Measurements from ENCODE around the gene BEX3.
"Not testable (repeated sequence)": the region's sequence is repeated elsewhere in the genome, so short reads cannot be mapped to it uniquely, and the experiment has no call there.

The BEX3 gene

GRCh38 chrX:103382877-103383276 is 6.5 kb downstream of the BEX3 start:
- DNase-seq (ENCODE audit: low spot score): no peak

- no peak for DNase-seq (ENCODE audit: low spot score)
These were observed 8.3 kb downstream of the BEX3 start for GRCh38 chrX:103384672-103385071.

- DNase-seq (ENCODE audit: low spot score): not testable (repeated sequence)
These were observed 9.0 kb downstream of the BEX3 start for GRCh38 chrX:103385283-103385830.

GRCh38 chrX:103386332-103386731 is 10.0 kb downstream of the BEX3 start:
- DNase-seq (ENCODE audit: low spot score): no peak

GRCh38 chrX:103393487-103393886 is 17.1 kb downstream of the BEX3 start:
- DNase-seq (ENCODE audit: low spot score): no peak

GRCh38 chrX:103396186-103396585 is 19.8 kb downstream of the BEX3 start:
- no peak for DNase-seq (ENCODE audit: low spot score)

GRCh38 chrX:103396660-103397059 is 20.3 kb downstream of the BEX3 start:
- DNase-seq (ENCODE audit: low spot score): no peak

- DNase-seq (ENCODE audit: low spot score): no peak
These were observed 21.4 kb downstream of the BEX3 start for GRCh38 chrX:103397707-103398106.

- no peak for DNase-seq (ENCODE audit: low spot score)
These were observed 22.1 kb downstream of the BEX3 start for GRCh38 chrX:103398421-103398864.

- no peak for DNase-seq (ENCODE audit: low spot score)
These were observed 23.4 kb downstream of the BEX3 start for GRCh38 chrX:103399744-103400143.

GRCh38 chrX:103400931-103401330 is 24.6 kb downstream of the BEX3 start:
- DNase-seq (ENCODE audit: low spot score): no peak

GRCh38 chrX:103404231-103405008 is 28.1 kb downstream of the BEX3 start:
- peak; percentile 86 for DNase-seq (ENCODE audit: low spot score)

- DNase-seq (ENCODE audit: low spot score): no peak
These were observed 28.6 kb downstream of the BEX3 start for GRCh38 chrX:103405009-103405333.

- DNase-seq (ENCODE audit: low spot score): no peak
These were observed 29.9 kb downstream of the BEX3 start for GRCh38 chrX:103406256-103406655.

GRCh38 chrX:103407776-103408175 is 31.4 kb downstream of the BEX3 start:
- DNase-seq (ENCODE audit: low spot score): no peak

GRCh38 chrX:103411721-103412120 is 35.4 kb downstream of the BEX3 start:
- DNase-seq (ENCODE audit: low spot score): not testable (repeated sequence)

- no peak for DNase-seq (ENCODE audit: low spot score)
These were observed 37.5 kb downstream of the BEX3 start for GRCh38 chrX:103413705-103414387.

GRCh38 chrX:103414561-103414960 is 38.2 kb downstream of the BEX3 start:
- no peak for DNase-seq (ENCODE audit: low spot score)

GRCh38 chrX:103415068-103415467 is 38.7 kb downstream of the BEX3 start:
- no peak for DNase-seq (ENCODE audit: low spot score)

GRCh38 chrX:103415528-103415927 is 39.2 kb downstream of the BEX3 start:
- no peak for DNase-seq (ENCODE audit: low spot score)

- no peak for DNase-seq (ENCODE audit: low spot score)
These were observed 41.0 kb downstream of the BEX3 start for GRCh38 chrX:103417370-103417769.

- DNase-seq (ENCODE audit: low spot score): no peak
These were observed 41.6 kb downstream of the BEX3 start for GRCh38 chrX:103417933-103418332.

- DNase-seq (ENCODE audit: low spot score): no peak
These were observed 42.5 kb downstream of the BEX3 start for GRCh38 chrX:103418811-103419340.

All from ecto neural progenitor cell (in vitro differentiated cells).